NCI-H146 (cell line): ENCODE measurements around the gene DENND1C.

Experiments
- DNase-seq: peaks from one replicate; lab custom pipeline; 2025; lab: John Stamatoyannopoulos, UW

DENND1C gene

GRCh38 chr19:6424195-6424938 lies 57.2 kb downstream of the DENND1C start, which contains the start of gene KHSRP:
Gene KHSRP, minus strand, starts transcription at chr19:6424811. Its CDS starts 110 bp downstream, at chr19:6424701.
- peak; percentile 13 for DNase-seq

- DNase-seq, result peak; percentile 11
Observed at GRCh38 chr19:6423499-6424194, 57.9 kb downstream of the DENND1C start.

- DNase-seq, result no peak
Observed at GRCh38 chr19:6421075-6422014, 60.2 kb downstream of the DENND1C start.

- DNase-seq, result no peak
Observed at GRCh38 chr19:6418562-6418932, 63.0 kb downstream of the DENND1C start.

- DNase-seq, result no peak
Observed at GRCh38 chr19:6417713-6418561, 63.6 kb downstream of the DENND1C start.
